ENCODE results near the gene CLRN3. TPM values are rescaled to one million over a fixed set of nuclear protein-coding genes. Genes with fewer than 3 reads are reported as not detected.

Gene CLRN3
- total RNA-seq, 3 donors from 2014 or later = 0.98 TPM; not detected in 2

DNA sequence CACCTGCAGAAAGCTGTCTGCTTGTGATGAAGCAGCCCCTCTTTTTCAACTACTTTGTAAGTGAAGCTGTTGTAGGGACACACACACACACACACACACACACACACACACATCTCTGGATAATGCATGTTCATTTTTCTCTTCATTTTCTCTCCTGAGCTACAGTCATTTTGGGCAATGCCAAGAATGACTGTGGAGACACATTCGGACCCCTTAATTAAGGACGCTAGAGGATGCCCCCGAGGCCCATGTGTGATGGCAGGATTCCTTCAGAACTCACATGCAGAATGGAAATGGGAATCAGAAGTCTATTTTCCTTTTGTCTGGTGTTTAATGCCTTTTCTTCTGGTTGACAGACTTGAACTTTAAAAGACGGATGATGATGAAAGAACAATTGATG, 56.6 kb downstream of the CLRN3 start:
- Histone ChIP-seq H3K9me3 (no peaks in the 10 kb centered on the region), H3K36me3 (no peaks in the 10 kb centered on the region), H3K27ac (no peak overlapping the region), H3K4me3 (no peak overlapping the region), H3K27me3 (no peaks in the 10 kb centered on the region), H3K4me1 (no peaks in the 10 kb centered on the region)
- TF ChIP-seq, protein P1, sequence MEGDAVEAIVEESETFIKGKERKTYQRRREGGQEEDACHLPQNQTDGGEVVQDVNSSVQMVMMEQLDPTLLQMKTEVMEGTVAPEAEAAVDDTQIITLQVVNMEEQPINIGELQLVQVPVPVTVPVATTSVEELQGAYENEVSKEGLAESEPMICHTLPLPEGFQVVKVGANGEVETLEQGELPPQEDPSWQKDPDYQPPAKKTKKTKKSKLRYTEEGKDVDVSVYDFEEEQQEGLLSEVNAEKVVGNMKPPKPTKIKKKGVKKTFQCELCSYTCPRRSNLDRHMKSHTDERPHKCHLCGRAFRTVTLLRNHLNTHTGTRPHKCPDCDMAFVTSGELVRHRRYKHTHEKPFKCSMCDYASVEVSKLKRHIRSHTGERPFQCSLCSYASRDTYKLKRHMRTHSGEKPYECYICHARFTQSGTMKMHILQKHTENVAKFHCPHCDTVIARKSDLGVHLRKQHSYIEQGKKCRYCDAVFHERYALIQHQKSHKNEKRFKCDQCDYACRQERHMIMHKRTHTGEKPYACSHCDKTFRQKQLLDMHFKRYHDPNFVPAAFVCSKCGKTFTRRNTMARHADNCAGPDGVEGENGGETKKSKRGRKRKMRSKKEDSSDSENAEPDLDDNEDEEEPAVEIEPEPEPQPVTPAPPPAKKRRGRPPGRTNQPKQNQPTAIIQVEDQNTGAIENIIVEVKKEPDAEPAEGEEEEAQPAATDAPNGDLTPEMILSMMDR (IDR thresholded peaks at IDR 0.05) = no peak
- TF ChIP-seq POLR2A (IDR thresholded peaks at IDR 0.05) = no peak
- TF ChIP-seq POLR2AphosphoS5 (IDR thresholded peaks at IDR 0.05) = no peak
- intact Hi-C loops (cut with DNase I; ENCODE audit: low total_unique reads) = no loop called here
- DNase-seq (ENCODE audit: low spot score in 2 of 2) = no peak

DNA sequence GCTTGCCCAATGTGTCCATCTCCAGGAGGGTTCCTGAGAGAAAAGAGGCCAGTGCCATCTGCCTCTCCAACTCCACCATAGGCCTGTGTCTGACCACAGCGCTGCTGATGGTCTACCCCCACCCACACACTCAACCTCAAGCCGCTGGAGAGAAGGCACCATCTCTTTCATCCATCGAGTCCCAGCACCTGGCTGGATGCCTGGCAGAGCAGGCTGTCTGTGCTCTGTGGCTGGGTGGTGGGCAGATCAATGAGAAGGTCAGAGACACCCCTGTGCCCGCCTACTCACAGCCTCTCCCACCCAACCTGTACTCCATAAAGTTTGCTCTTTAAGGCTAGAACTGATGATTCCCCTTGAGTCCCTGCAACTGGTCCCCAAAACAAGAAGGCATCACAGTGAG, 58.0 kb downstream of the CLRN3 start:
- no peak for DNase-seq (ENCODE audit: low spot score in 2 of 2)
- no peaks in the 10 kb centered on the region for H3K9me3 ChIP-seq
- intact Hi-C loops (cut with DNase I; ENCODE audit: low total_unique reads) = no loop called here
- H3K4me3 ChIP-seq = no peak overlapping the region
- H3K27ac ChIP-seq = no peak overlapping the region
- TF ChIP-seq POLR2AphosphoS5 (IDR thresholded peaks at IDR 0.05) = no peak
- TF ChIP-seq, protein P1 (IDR thresholded peaks at IDR 0.05) = no peak
- no peak for TF ChIP-seq POLR2A (IDR thresholded peaks at IDR 0.05)
- H3K36me3 ChIP-seq = no peaks in the 10 kb centered on the region
- H3K4me1 ChIP-seq = no peaks in the 10 kb centered on the region
- H3K27me3 ChIP-seq = no peaks in the 10 kb centered on the region

DNA sequence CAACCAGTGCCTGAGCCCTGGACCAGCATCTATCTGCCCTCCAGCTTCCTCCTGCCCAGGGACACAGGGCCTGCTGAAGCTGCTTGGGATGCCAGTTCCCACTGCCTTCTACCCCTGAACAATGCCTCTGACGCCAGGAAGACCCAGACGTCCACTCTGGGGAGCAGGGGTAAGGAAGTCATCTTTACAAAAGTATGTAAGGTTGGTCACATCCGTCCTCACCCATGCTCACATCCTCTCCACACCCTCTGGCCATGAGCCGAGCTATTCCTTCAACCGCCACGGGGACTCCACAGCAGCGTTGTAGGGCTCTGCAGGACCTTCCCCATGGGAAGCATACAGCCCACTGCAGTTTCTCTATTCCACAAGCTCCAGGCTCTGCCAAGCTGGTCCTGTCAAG, 58.5 kb downstream of the CLRN3 start:
- Histone ChIP-seq H3K27ac (peak overlapping the region; percentile 33 to 68), H3K9me3 (no peaks in the 10 kb centered on the region), H3K4me3 (no peak overlapping the region), H3K27me3 (no peaks in the 10 kb centered on the region), H3K36me3 (no peaks in the 10 kb centered on the region), H3K4me1 (no peaks in the 10 kb centered on the region)
- intact Hi-C loops (cut with DNase I; ENCODE audit: low total_unique reads) = no loop called here
- TF ChIP-seq POLR2A (IDR thresholded peaks at IDR 0.05) (no peak), POLR2AphosphoS5 (IDR thresholded peaks at IDR 0.05) (no peak)
- TF ChIP-seq, protein P1 (IDR thresholded peaks at IDR 0.05) = no peak
- DNase-seq (ENCODE audit: low spot score in 2 of 2) = no peak

DNA sequence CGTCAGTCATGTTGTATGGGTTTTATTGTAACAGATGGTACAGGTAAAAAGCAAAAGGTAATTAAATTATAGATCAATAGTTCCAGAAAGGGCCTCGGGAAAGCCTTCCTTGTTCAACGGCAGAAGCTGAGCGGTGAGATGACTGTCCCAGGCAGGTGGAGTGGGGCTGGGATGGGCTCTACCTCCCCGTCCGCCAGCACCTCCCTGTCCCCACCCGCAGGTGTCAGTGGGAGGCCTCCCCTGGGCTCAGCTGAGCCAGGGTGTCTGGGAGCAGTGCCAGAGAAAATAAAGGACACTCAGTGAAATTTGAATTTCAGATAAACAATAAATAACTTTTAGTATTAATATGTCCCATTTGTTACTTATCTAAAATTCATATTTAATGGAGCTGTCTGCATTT, 58.9 kb downstream of the CLRN3 start:
- Histone ChIP-seq H3K36me3 (no peaks in the 10 kb centered on the region), H3K4me1 (no peaks in the 10 kb centered on the region), H3K9me3 (no peaks in the 10 kb centered on the region), H3K4me3 (no peak overlapping the region), H3K27ac (peak overlapping the region; percentile 33 to 68), H3K27me3 (no peaks in the 10 kb centered on the region)
- TF ChIP-seq POLR2A (IDR thresholded peaks at IDR 0.05) (no peak), POLR2AphosphoS5 (IDR thresholded peaks at IDR 0.05) (no peak)
- TF ChIP-seq, protein P1 (IDR thresholded peaks at IDR 0.05) = no peak
- DNase-seq (ENCODE audit: low spot score in 2 of 2) = no peak
- intact Hi-C loops (cut with DNase I; ENCODE audit: low total_unique reads) = no loop called here

DNA sequence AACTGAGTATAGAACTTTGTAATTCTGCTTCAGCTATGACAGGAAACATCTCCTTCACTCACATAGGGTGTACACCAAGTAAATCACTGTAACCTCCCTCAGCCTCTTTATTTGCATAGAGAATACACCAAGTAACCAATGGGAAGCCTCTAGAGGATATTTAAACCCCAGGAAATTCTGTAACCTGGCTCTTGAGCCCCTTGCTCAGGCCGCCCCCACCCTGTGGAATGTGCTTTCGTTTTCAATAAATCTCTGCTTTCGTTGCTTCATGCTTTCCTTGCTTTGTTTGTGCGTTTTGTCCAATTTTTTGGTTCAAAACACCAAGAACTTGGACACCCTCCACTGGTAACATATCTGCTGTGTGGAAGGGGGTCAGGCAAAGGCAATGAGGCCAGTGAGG, 60.2 kb downstream of the CLRN3 start:
- TF ChIP-seq POLR2A (IDR thresholded peaks at IDR 0.05) = no peak
- TF ChIP-seq, protein P1 (IDR thresholded peaks at IDR 0.05) = no peak
- no peak for TF ChIP-seq POLR2AphosphoS5 (IDR thresholded peaks at IDR 0.05)
- Histone ChIP-seq H3K4me1 (no peaks in the 10 kb centered on the region), H3K36me3 (no peaks in the 10 kb centered on the region), H3K4me3 (peak overlapping the region in 2 of 3 donors; percentile 16 to 50), H3K27me3 (no peaks in the 10 kb centered on the region), H3K9me3 (no peaks in the 10 kb centered on the region), H3K27ac (peak overlapping the region; percentile 26 to 61)
- DNase-seq (ENCODE audit: low spot score in 2 of 2) = no peak
- intact Hi-C loops (cut with DNase I; ENCODE audit: low total_unique reads) = no loop called here

Data from breast epithelium (tissue), 4 donors.